ENCODE results near the gene TMEM217.

Gene TMEM217

GRCh38 chr6:37282371-37282770 is 24.4 kb upstream of the TMEM217 start:
- H3K4me3 ChIP-seq (ENCODE audit: low read depth, low read length): no peak overlapping the region
- in situ Hi-C loops (cut with HindIII; ENCODE audit: low sequenced_read_pairs): no loop called here
- TF ChIP-seq CTCF (IDR thresholded peaks at IDR 0.05; ENCODE audit: low read depth, low read length, missing control alignments): no peak
- DNase-seq (ENCODE audit: low read depth): no peak

- no peak overlapping the region for H3K4me3 ChIP-seq (ENCODE audit: low read depth, low read length)
- no peak for DNase-seq (ENCODE audit: low read depth)
- in situ Hi-C loops (cut with HindIII; ENCODE audit: low sequenced_read_pairs): no loop called here
- no peak for TF ChIP-seq CTCF (IDR thresholded peaks at IDR 0.05; ENCODE audit: low read depth, low read length, missing control alignments)
Measured at GRCh38 chr6:37280162-37280887, 22.4 kb upstream of the TMEM217 start.

GRCh38 chr6:37279366-37280134 is 21.6 kb upstream of the TMEM217 start:
- H3K4me3 ChIP-seq (ENCODE audit: low read depth, low read length): no peak overlapping the region
- no peak for TF ChIP-seq CTCF (IDR thresholded peaks at IDR 0.05; ENCODE audit: low read depth, low read length, missing control alignments)
- in situ Hi-C loops (cut with HindIII; ENCODE audit: low sequenced_read_pairs): no loop called here
- no peak for DNase-seq (ENCODE audit: low read depth)

GRCh38 chr6:37277001-37277409 is 19.1 kb upstream of the TMEM217 start:
- TF ChIP-seq CTCF (IDR thresholded peaks at IDR 0.05; ENCODE audit: low read depth, low read length, missing control alignments): no peak
- DNase-seq (ENCODE audit: low read depth): no peak
- no peak overlapping the region for H3K4me3 ChIP-seq (ENCODE audit: low read depth, low read length)
- in situ Hi-C loops (cut with HindIII; ENCODE audit: low sequenced_read_pairs): no loop called here

GRCh38 chr6:37275350-37275749 is 17.4 kb upstream of the TMEM217 start:
- in situ Hi-C loops (cut with HindIII; ENCODE audit: low sequenced_read_pairs): no loop called here
- no peak overlapping the region for H3K4me3 ChIP-seq (ENCODE audit: low read depth, low read length)
- DNase-seq (ENCODE audit: low read depth): no peak
- TF ChIP-seq CTCF (IDR thresholded peaks at IDR 0.05; ENCODE audit: low read depth, low read length, missing control alignments): no peak

- no peak for DNase-seq (ENCODE audit: low read depth)
- TF ChIP-seq CTCF (IDR thresholded peaks at IDR 0.05; ENCODE audit: low read depth, low read length, missing control alignments): no peak
- in situ Hi-C loops (cut with HindIII; ENCODE audit: low sequenced_read_pairs): no loop called here
- H3K4me3 ChIP-seq (ENCODE audit: low read depth, low read length): no peak overlapping the region
Measured at GRCh38 chr6:37273690-37274089, 15.7 kb upstream of the TMEM217 start.
